ENCODE data around the gene RASL12. TPM values are rescaled to one million over a fixed set of nuclear protein-coding genes. Genes with fewer than 3 reads are reported as not detected.
"Not testable (repeated sequence)": the region's sequence is repeated elsewhere in the genome, so short reads cannot be mapped to it uniquely, and the experiment has no call there.

RASL12 gene
- total RNA-seq, 2 donors from 2014 or later, result not detected

GRCh38 chr15:65021488-65021887 is 46.3 kb downstream of the RASL12 start:
- Mint-ChIP-seq H3K27ac (no peak overlapping the region), H3K4me1 (no peaks in the 10 kb centered on the region), H3K27me3 (no peaks in the 10 kb centered on the region), H3K9me3 (no peaks in the 10 kb centered on the region), H3K36me3 (ENCODE audit: low read depth) (peaks cover 94% of the 10 kb centered on the region), H3K4me3 (no peak overlapping the region)
- no peak for ATAC-seq (replicated peaks)

DNA sequence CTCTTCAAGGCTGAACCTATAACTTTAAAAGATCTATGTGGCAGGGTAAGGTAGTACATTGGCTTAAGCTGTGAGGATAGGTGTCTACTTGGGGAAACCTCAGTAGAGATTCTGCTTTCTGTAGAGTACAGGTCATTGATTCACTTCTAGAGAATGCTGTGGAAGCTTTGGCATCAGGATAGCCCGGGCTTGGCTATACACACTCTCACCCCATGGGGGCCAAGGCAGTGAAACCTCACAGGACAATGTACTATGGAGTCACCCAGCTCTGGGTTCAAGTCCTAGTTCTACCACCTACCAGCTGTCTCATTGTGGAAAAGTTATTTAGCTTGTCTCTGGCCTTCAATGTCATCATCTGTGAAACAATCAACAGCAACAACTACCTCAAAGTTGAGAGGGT is 47.4 kb downstream of the RASL12 start:
- no peak for ATAC-seq (replicated peaks)
- no peak overlapping the region for H3K4me3 Mint-ChIP-seq
- H3K36me3 Mint-ChIP-seq (ENCODE audit: low read depth), result peaks cover 94% of the 10 kb centered on the region
- H3K4me1 Mint-ChIP-seq, result no peaks in the 10 kb centered on the region
- no peaks in the 10 kb centered on the region for H3K27me3 Mint-ChIP-seq
- no peak overlapping the region for H3K27ac Mint-ChIP-seq
- H3K9me3 Mint-ChIP-seq, result no peaks in the 10 kb centered on the region

DNA sequence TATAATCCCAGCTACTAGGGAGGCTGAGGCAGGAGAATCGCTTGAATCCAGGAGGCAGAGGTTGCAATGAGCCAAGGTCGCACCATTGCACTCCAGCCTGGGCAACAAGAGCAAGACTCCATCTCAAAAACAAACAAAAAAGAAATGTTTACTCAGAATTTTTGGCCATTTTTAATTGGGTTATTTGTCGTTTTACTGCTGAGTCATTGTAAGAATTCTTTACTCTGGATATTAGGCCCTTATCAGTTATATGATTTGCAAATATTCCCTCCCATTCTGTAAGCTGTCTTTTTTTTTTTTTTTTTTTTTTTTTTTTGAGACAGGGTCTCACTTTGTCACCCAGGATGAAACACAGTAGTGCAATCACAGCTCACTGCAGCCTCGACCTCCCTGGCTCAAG is 56.6 kb downstream of the RASL12 start:
- not testable (repeated sequence) for ATAC-seq (replicated peaks); H3K4me3 Mint-ChIP-seq; H3K27me3 Mint-ChIP-seq; H3K9me3 Mint-ChIP-seq; H3K27ac Mint-ChIP-seq; H3K4me1 Mint-ChIP-seq
- H3K36me3 Mint-ChIP-seq (ENCODE audit: low read depth), result peaks cover 49% of the 10 kb centered on the region

DNA sequence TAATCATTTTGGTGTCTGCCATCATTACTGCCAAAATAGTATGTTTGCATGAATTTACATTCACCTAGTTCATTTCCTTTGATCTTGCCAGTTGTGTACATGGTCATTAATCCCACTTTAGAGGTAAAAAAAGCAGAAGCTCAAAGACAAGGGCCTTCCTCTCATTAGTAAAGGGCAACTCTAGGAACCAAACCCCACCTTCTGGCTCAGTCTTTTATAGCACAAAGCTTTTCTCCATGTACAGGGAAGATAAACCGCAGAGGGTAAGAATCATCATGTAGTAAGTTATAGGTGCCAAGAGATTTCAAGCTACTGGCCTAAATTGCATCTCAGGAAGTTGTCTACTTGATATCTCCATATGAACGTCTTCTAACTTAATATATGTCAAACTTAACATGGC is 58.8 kb downstream of the RASL12 start:
- no peaks in the 10 kb centered on the region for H3K27me3 Mint-ChIP-seq
- ATAC-seq (replicated peaks), result no peak
- H3K4me1 Mint-ChIP-seq, result no peaks in the 10 kb centered on the region
- H3K36me3 Mint-ChIP-seq (ENCODE audit: low read depth), result peaks cover 48% of the 10 kb centered on the region
- no peaks in the 10 kb centered on the region for H3K9me3 Mint-ChIP-seq
- H3K27ac Mint-ChIP-seq, result no peak overlapping the region
- no peak overlapping the region for H3K4me3 Mint-ChIP-seq

GRCh38 chr15:65006876-65007275 is 60.9 kb downstream of the RASL12 start:
- no peak overlapping the region for H3K4me3 Mint-ChIP-seq
- H3K27me3 Mint-ChIP-seq, result no peaks in the 10 kb centered on the region
- no peak for ATAC-seq (replicated peaks)
- H3K4me1 Mint-ChIP-seq, result no peaks in the 10 kb centered on the region
- no peaks in the 10 kb centered on the region for H3K9me3 Mint-ChIP-seq
- H3K27ac Mint-ChIP-seq, result no peak overlapping the region
- peaks cover 49% of the 10 kb centered on the region for H3K36me3 Mint-ChIP-seq (ENCODE audit: low read depth)

- Mint-ChIP-seq H3K27me3 (no peaks in the 10 kb centered on the region), H3K4me3 (no peak overlapping the region), H3K36me3 (ENCODE audit: low read depth) (peaks cover 39% of the 10 kb centered on the region), H3K27ac (no peak overlapping the region), H3K4me1 (no peaks in the 10 kb centered on the region), H3K9me3 (no peaks in the 10 kb centered on the region)
- no peak for ATAC-seq (replicated peaks)
These were observed 62.8 kb downstream of the RASL12 start for GRCh38 chr15:65004993-65005392.

Other genes starting within 250 kb of the RASL12 start
- 10 to 100 TPM; 44.4 to 53.1 TPM for gene PIF1, start 242.3 kb downstream of the RASL12 start, total RNA-seq
- gene PLEKHO2, start 226.1 kb downstream of the RASL12 start, total RNA-seq, result 10 to 100 TPM; 21.8 to 25.9 TPM
- gene ANKDD1A, start 156.1 kb downstream of the RASL12 start, total RNA-seq, result 10 to 100 TPM in 1 of 2 donors, 1 to 10 TPM in 1; 4.3 to 10.1 TPM
- gene SPG21, start 78.1 kb downstream of the RASL12 start, total RNA-seq, result 10 to 100 TPM; 65.1 to 87.7 TPM
- gene MTFMT, start 38.4 kb downstream of the RASL12 start, total RNA-seq, result 10 to 100 TPM; 11.6 to 17.1 TPM
- gene SLC51B, start 22.6 kb downstream of the RASL12 start, total RNA-seq, result not detected
- gene KBTBD13, start 8.8 kb upstream of the RASL12 start, total RNA-seq, result not detected
- gene UBAP1L, start 47.2 kb upstream of the RASL12 start, total RNA-seq, result 1 to 10 TPM; 5.2 to 6.1 TPM
- 10 to 100 TPM; 22.0 to 36.7 TPM for gene PDCD7, start 65.8 kb upstream of the RASL12 start, total RNA-seq
- gene CLPX, start 117.4 kb upstream of the RASL12 start, total RNA-seq, result 10 to 100 TPM; 61.1 to 74.2 TPM
- gene CILP, start 143.5 kb upstream of the RASL12 start, total RNA-seq, result under 1 TPM; 0.05 to 0.09 TPM
- gene PARP16, start 218.9 kb upstream of the RASL12 start, total RNA-seq, result 10 to 100 TPM; 19.8 to 22.0 TPM
- not detected for gene RNU5A-1, start 228.1 kb upstream of the RASL12 start, total RNA-seq
- 10 to 100 TPM in 1 of 2 donors, not detected in 1; 14.1 TPM for gene RNU5B-1, start 236.7 kb upstream of the RASL12 start, total RNA-seq